Loucy (cell line): Measurements from ENCODE around the gene F2RL3.

ENCODE experiments used
- EZH2phosphoT487 ChIP-seq: fragments of 200-600 bp; IDR thresholded peaks from 2 replicates; pipeline ENCODE4 v1.6.1; 2018; ENCODE audit warnings: antibody characterized with exemption, mild to moderate bottlenecking, moderate library complexity, borderline replicate concordance
- TF ChIP-seq, protein P1 (sequence below): fragments of 200-600 bp; sonication (generic); conservative IDR thresholded peaks from 2 replicates; pipeline ENCODE4 v1.5.1; 2014; ENCODE audit warnings: mild to moderate bottlenecking, antibody characterized with exemption, low read length

- TF ChIP-seq, protein P1, sequence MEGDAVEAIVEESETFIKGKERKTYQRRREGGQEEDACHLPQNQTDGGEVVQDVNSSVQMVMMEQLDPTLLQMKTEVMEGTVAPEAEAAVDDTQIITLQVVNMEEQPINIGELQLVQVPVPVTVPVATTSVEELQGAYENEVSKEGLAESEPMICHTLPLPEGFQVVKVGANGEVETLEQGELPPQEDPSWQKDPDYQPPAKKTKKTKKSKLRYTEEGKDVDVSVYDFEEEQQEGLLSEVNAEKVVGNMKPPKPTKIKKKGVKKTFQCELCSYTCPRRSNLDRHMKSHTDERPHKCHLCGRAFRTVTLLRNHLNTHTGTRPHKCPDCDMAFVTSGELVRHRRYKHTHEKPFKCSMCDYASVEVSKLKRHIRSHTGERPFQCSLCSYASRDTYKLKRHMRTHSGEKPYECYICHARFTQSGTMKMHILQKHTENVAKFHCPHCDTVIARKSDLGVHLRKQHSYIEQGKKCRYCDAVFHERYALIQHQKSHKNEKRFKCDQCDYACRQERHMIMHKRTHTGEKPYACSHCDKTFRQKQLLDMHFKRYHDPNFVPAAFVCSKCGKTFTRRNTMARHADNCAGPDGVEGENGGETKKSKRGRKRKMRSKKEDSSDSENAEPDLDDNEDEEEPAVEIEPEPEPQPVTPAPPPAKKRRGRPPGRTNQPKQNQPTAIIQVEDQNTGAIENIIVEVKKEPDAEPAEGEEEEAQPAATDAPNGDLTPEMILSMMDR = no peak
- no peak for TF ChIP-seq EZH2phosphoT487
Observed at GRCh38 chr19:16867211-16867610, 21.6 kb upstream of the F2RL3 start.
